HG03196 (cell line): ENCODE measurements around the gene MSMO1.
"Not testable (repeated sequence)": the region's sequence is repeated elsewhere in the genome, so short reads cannot be mapped to it uniquely, and the experiment has no call there.

ENCODE experiments used
- ATAC-seq: cut with Tn5 transposase; IDR thresholded peaks from one replicate; pipeline ENCODE4 v1.9.1; 2021; ENCODE audit not compliant: unreplicated experiment

Gene MSMO1

GRCh38 chr4:165327211-165328100 is at the start of gene MSMO1:
Gene MSMO1 (plus strand): TSS chr4:165327669. CDS start chr4:165333371, 5,702 bp downstream.
- peak; percentile 98 for ATAC-seq

GRCh38 chr4:165279531-165279930 is 47.9 kb upstream of the MSMO1 start:
- ATAC-seq = not testable (repeated sequence)

- not testable (repeated sequence) for ATAC-seq
Measured at GRCh38 chr4:165284697-165285096, 42.8 kb upstream of the MSMO1 start.

- peak; percentile 72 for ATAC-seq
Measured at GRCh38 chr4:165286619-165287340, 40.7 kb upstream of the MSMO1 start.

GRCh38 chr4:165288226-165288625 is 39.2 kb upstream of the MSMO1 start:
- peak; percentile 61 for ATAC-seq

GRCh38 chr4:165288639-165289422 is 38.6 kb upstream of the MSMO1 start:
- ATAC-seq = peak; percentile 20

DNA sequence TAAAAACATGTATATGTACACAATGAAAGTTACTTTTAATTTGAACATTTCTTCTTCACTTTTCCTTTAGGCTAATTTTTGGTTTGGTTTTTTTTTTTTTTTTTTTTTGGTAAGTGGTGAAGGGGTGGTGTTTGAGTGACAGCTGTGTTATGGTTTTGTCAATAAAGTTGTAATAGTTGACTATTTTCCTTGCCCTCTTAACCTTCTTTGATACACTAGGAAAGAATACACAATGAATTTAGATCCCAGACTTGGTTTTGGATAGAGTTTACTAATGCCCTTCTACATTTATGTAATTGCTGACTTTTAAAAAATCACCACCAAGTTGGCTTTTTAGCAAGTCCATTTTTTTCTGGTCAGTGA is 38.1 kb upstream of the MSMO1 start:
- ATAC-seq = no peak

- ATAC-seq = no peak
Measured at GRCh38 chr4:165293061-165293460, 34.4 kb upstream of the MSMO1 start.

DNA sequence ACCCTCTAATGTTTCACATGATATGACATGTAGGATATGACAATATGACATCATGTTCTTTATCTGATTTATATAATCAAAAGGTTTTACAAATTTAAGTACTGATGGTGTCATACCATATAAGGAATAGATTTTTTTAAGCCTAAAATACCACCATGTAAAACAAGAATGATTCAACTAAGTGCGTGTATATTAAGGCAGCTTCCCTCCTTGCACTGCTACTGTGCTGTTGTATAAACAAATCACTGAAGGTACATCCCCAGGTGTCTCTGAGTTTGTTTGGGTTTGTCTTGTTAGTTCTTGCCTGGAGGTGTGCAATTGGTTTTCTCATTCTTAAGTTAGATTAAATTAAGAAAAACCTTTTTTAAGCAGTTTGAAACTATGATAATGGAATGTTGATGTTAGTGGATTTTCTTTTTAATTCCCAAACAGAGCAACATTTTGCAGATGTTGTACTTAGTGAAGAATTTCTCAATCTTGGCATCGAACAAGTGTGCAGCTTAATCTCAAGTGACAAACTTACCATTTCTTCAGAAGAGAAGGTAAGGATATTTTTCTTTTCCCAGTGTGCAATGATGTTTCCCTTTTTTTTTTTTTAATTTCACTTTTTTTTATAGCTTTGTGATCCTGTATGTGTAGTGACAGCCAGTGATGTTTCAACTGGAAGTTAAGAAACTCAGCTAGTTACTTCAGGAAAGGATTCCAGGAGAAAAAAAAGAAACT is 33.4 kb upstream of the MSMO1 start:
- no peak for ATAC-seq

- peak; percentile 98 for ATAC-seq
Measured at GRCh38 chr4:165294907-165295306, 32.6 kb upstream of the MSMO1 start.

GRCh38 chr4:165297626-165298025 is 29.8 kb upstream of the MSMO1 start:
- ATAC-seq = no peak

GRCh38 chr4:165299399-165300060 is 27.9 kb upstream of the MSMO1 start:
- ATAC-seq = no peak

GRCh38 chr4:165301833-165302232 is 25.6 kb upstream of the MSMO1 start:
- ATAC-seq = peak; percentile 88

DNA sequence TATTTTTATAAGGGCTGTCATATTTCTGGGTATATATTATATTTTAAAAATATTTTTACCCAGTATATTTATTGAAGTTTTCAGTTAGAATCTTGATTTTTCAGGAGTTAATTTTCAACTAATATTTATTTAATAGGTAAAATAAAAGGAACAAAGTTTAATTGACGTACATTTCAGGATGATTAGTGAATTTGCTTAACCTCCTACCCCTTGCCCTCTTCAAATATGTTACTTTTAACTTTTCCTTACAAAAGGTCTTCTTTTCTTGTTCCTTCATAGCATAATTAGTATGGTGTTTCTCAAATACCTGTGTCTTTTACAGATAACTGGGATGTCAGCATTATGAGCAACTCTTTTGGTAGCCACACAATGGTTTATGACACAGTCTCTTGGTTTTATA is 24.8 kb upstream of the MSMO1 start:
- no peak for ATAC-seq

DNA sequence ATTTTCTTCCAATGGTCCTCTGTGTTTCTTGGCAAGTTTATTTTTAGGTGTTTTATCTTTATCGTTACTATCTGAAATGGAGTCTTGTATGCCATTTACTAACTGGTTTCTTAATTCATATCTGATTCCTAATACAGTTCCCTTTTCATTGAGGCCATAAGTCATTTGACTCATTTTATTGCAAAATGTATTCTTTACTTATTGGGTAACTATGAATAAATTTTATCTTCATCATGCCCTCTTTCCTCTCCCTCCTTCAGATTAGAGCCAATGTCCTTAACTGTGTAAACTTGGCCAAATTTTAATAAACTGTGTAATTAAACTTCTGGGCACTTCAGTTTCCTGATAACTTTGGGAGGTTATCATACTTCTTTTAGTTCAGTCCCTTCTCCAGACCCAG is 19.3 kb upstream of the MSMO1 start:
- ATAC-seq = no peak

DNA sequence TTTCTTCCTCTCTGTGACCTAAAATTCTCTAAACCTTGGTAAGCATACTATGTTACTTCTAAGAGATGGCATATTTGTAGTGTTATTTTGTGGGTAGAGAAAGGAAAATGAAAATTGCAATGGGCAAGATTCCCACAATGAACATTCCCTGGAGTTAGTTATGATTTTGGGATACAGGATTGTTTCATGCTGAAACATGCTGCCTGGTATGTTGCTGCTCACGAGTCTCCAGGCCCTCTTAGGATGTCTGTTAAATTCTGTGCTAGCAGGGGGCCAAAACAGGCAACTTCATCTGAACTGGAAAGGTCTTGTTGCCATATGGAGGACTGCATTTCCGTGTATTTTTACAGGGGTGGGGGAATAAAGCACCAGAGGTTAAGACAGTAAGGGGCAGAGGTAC is 18.9 kb upstream of the MSMO1 start:
- ATAC-seq = no peak

DNA sequence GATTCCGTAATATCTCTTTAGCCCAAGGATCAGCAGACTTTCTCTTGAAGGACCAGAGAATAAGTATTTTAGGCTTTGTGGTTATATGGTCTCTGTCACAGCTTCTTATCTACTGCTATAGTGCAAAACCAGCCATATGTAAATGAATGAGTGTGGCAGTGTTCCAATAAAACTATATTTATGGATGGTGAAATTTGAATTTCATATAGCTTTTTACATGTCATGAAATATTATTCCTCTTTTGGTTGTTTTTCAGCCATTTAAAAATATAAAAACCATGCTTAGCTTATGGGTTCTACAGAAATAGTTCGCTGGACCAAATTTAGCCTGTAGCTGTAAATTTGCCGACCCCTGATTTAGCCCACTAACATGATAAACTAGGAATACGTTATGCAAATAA is 18.0 kb upstream of the MSMO1 start:
- no peak for ATAC-seq

- ATAC-seq = no peak
Measured at GRCh38 chr4:165312506-165312905, 15.0 kb upstream of the MSMO1 start.

DNA sequence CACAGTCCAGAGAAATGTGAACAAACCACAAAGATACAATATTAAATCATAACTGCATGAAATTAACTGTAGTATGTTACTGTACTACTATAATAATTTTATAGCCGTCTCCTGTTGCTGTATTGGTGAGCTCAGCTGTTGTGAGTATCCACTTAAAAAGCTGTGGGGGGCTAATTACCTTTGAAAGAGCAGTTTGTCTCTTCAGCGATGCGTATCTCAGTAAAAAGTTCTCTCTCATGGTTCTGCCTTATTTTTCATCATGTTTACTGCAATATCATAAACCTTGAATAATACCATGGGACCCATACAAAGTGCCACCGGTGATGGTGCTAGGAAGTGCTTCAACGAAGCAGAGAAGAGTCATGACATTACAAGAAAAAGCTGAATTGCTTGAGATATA is 8.4 kb upstream of the MSMO1 start:
- no peak for ATAC-seq

- no peak for ATAC-seq
Measured at GRCh38 chr4:165319509-165319908, 8.0 kb upstream of the MSMO1 start.
